ENCODE measurements around the gene AKAP12. TPM values are rescaled to one million over a fixed set of nuclear protein-coding genes. Genes with fewer than 3 reads are reported as not detected.
"Not testable (repeated sequence)": the region's sequence is repeated elsewhere in the genome, so short reads cannot be mapped to it uniquely, and the experiment has no call there.

The AKAP12 gene
- total RNA-seq, 2 experiments from 2014 or later: 1.8 to 2.3 TPM

DNA sequence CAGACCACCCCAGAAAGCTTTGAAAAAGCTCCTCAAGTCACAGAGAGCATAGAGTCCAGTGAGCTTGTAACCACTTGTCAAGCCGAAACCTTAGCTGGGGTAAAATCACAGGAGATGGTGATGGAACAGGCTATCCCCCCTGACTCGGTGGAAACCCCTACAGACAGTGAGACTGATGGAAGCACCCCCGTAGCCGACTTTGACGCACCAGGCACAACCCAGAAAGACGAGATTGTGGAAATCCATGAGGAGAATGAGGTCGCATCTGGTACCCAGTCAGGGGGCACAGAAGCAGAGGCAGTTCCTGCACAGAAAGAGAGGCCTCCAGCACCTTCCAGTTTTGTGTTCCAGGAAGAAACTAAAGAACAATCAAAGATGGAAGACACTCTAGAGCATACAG, 112.0 kb downstream of the AKAP12 start:
- Mint-ChIP-seq H3K36me3 (no peaks in the 10 kb centered on the region), H3K4me1 (no peaks in the 10 kb centered on the region), H3K9me3 (no peaks in the 10 kb centered on the region), H3K27me3 (no peaks in the 10 kb centered on the region), H3K27ac (no peak overlapping the region), H3K4me3 (no peak overlapping the region)
- DNase-seq: no peak

DNA sequence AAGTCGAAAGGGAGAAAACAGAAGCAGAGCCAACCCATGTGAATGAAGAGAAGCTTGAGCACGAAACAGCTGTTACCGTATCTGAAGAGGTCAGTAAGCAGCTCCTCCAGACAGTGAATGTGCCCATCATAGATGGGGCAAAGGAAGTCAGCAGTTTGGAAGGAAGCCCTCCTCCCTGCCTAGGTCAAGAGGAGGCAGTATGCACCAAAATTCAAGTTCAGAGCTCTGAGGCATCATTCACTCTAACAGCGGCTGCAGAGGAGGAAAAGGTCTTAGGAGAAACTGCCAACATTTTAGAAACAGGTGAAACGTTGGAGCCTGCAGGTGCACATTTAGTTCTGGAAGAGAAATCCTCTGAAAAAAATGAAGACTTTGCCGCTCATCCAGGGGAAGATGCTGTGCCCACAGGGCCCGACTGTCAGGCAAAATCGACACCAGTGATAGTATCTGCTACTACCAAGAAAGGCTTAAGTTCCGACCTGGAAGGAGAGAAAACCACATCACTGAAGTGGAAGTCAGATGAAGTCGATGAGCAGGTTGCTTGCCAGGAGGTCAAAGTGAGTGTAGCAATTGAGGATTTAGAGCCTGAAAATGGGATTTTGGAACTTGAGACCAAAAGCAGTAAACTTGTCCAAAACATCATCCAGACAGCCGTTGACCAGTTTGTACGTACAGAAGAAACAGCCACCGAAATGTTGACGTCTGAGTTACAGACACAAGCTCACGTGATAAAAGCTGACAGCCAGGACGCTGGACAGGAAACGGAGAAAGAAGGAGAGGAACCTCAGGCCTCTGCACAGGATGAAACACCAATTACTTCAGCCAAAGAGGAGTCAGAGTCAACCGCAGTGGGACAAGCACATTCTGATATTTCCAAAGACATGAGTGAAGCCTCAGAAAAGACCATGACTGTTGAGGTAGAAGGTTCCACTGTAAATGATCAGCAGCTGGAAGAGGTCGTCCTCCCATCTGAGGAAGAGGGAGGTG, 112.9 kb downstream of the AKAP12 start:
- H3K36me3 Mint-ChIP-seq: no peaks in the 10 kb centered on the region
- H3K9me3 Mint-ChIP-seq: no peaks in the 10 kb centered on the region
- no peaks in the 10 kb centered on the region for H3K27me3 Mint-ChIP-seq
- H3K27ac Mint-ChIP-seq: no peak overlapping the region
- no peak for DNase-seq
- H3K4me1 Mint-ChIP-seq: peaks cover 3% of the 10 kb centered on the region
- no peak overlapping the region for H3K4me3 Mint-ChIP-seq

DNA sequence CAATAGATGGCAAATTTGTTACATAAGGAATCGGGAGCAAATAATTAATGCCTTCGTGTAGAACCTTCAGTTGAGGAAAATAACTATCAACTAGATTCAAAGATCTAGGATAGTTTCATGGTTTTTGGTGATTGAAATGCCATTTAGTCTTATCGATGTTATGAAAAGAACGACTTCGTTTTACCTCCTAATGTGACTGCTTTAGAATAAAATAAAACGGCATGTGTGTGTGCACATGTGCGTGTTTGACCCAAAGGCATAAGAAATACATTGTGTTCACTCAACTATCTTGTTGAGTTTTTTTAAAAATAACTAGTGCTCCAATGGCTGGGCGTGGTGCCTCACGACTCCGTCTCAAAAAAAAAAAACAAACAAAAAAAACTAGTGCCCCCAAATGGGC, 114.0 kb downstream of the AKAP12 start:
- Mint-ChIP-seq H3K4me1 (peaks cover 10% of the 10 kb centered on the region), H3K27me3 (no peaks in the 10 kb centered on the region), H3K27ac (no peak overlapping the region), H3K36me3 (peaks cover 2% of the 10 kb centered on the region), H3K9me3 (no peaks in the 10 kb centered on the region), H3K4me3 (no peak overlapping the region)
- no peak for DNase-seq

DNA sequence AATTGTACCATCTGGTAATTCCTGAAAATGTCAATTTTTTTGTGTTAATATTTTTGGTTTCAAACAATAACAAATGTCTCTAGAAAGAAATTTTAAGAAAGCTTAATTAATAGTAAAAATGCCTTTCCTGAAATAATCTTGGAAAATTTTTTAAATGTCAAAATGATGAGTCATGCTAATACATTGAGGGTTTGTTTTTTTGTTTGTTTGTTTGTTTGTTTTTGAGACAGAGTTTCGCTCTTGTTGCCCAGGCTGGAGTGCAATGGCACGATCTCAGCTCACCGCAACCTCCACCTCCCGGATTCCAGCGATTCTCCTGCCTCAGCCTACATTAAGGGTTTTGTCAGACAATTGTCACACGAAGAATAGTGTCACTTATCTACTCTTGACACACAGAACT, 117.2 kb downstream of the AKAP12 start:
- not testable (repeated sequence) for DNase-seq, H3K4me1 Mint-ChIP-seq, H3K27me3 Mint-ChIP-seq, H3K9me3 Mint-ChIP-seq, H3K27ac Mint-ChIP-seq, H3K4me3 Mint-ChIP-seq, H3K36me3 Mint-ChIP-seq

DNA sequence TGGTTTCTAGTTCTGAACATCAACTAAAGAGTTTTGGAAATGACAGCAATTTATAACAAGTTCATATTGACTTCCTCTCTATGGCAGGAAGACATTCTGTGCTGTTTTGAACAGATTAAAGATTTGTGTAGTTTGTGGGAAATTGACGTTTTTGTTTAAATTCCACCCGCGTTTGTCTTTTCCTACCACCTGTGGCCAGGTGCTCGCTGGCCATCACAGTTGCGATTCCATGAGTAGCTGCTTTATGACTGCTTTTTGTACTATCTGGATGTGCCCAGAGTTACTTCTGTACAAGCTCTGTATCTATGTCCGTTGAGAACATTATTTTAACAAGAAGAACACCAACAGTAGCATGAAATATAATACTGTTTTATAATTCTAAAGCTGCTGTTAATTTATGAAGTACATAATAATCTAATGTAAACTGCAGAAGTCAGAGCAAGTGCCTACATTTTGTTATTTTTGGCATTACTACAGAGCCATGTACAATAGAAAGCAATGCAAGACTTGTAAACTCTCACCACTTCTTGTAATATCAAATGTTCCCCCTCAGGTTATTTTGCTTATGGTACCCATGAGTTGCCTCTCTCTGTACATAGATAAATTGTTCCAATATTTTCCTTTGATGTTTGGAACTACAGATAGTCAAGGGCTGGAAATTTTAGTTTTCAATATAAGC, 118.1 kb downstream of the AKAP12 start:
- Mint-ChIP-seq H3K9me3 (no peaks in the 10 kb centered on the region), H3K4me3 (no peak overlapping the region), H3K27ac (no peak overlapping the region), H3K27me3 (no peaks in the 10 kb centered on the region), H3K4me1 (peaks cover 10% of the 10 kb centered on the region), H3K36me3 (peaks cover 14% of the 10 kb centered on the region)
- no peak for DNase-seq

DNA sequence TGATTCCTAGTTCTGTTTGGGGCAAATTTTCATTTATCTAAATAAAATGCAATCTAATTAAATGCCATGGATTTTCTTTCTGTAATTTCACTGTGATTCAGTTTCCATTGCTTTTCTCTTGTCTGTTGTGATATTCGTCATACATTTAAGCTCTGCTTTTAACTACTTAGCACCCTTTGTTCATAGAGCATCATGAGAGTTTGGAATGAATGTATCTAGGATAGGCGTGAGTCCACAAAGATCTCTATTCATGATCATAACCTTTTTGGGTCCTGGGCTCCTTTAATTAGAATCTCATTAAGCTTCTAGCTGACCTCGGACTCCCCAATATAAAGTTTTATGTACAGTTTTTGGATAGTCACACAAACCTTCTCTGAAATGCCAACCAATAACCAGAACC, 118.7 kb downstream of the AKAP12 start:
- Mint-ChIP-seq H3K4me3 (no peak overlapping the region), H3K36me3 (peaks cover 14% of the 10 kb centered on the region), H3K4me1 (peaks cover 10% of the 10 kb centered on the region), H3K27me3 (no peaks in the 10 kb centered on the region), H3K9me3 (no peaks in the 10 kb centered on the region), H3K27ac (no peak overlapping the region)
- DNase-seq: no peak

DNA sequence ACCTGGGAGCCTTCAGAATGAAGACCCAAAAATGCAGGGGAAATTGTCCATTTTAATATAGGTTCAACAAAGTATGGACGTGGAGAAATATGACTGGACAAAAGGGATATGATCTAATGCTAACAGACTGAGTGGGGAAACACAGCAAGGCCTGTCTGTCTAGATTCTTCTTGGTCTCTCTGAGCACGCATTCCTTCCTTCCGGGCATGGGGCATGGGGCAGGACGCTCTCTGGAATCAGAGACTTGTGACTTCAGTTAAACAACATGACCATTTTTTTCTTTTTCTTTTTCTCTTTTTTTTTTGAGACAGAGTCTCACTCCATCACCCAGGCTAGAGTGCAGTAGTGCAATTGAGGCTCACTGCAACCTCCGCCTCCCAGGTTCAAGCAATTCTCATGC, 119.7 kb downstream of the AKAP12 start:
- Mint-ChIP-seq H3K4me1 (peaks cover 10% of the 10 kb centered on the region), H3K9me3 (no peaks in the 10 kb centered on the region), H3K36me3 (peaks cover 17% of the 10 kb centered on the region), H3K27ac (no peak overlapping the region), H3K27me3 (no peaks in the 10 kb centered on the region), H3K4me3 (no peak overlapping the region)
- DNase-seq: no peak

DNA sequence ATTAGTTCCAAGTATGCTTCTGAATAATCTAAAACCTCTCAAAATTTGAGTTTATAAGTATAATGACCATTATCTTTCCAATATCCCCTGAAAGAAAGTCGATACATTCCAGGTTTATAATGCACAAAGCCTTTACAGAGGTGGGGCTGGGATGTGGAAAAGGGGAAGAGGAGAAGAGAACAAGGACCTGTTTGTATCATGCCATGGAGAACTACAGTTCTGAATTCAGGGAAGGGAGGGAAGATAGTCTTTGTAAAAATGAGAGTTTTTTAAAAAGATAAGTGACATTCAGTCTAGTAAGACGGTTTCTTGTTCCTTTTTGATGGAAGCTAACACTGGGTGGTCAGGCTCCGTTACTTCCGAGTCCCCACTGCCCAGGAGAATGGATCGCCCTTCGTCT, 125.5 kb downstream of the AKAP12 start:
- Mint-ChIP-seq H3K27ac (no peak overlapping the region), H3K9me3 (no peaks in the 10 kb centered on the region), H3K36me3 (peaks cover 32% of the 10 kb centered on the region), H3K4me1 (no peaks in the 10 kb centered on the region), H3K4me3 (no peak overlapping the region), H3K27me3 (no peaks in the 10 kb centered on the region)
- DNase-seq: no peak

DNA sequence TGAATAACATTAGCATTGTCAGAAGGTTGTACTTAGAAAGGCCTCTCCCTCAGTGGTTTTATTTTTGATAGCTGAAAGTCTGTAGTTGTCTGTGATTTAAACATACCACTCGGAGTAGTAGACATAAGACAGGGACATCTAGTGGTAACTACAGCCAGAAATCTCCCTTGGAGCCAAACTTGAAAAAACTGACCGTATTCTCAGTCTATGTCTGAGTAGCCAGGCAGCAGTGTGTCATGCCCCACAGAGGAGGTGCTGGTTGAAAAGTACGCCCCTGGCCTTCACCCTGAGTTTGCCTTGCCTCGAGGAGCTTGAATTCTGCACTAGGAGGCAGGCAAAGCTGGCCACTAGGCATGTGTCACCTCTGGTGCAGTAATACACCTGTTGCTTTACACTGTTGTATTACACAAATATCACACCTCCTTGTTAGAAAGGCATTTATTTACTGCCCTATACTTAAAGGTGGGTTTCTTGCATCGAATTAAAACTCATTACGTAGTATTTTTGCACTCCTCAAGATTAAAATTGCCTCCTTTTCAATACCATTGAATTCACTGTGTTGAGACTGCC, 130.8 kb downstream of the AKAP12 start:
- Mint-ChIP-seq H3K27ac (no peak overlapping the region), H3K4me3 (no peak overlapping the region), H3K27me3 (no peaks in the 10 kb centered on the region), H3K36me3 (peaks cover 45% of the 10 kb centered on the region), H3K4me1 (peaks cover 37% of the 10 kb centered on the region), H3K9me3 (no peaks in the 10 kb centered on the region)
- DNase-seq: no peak

DNA sequence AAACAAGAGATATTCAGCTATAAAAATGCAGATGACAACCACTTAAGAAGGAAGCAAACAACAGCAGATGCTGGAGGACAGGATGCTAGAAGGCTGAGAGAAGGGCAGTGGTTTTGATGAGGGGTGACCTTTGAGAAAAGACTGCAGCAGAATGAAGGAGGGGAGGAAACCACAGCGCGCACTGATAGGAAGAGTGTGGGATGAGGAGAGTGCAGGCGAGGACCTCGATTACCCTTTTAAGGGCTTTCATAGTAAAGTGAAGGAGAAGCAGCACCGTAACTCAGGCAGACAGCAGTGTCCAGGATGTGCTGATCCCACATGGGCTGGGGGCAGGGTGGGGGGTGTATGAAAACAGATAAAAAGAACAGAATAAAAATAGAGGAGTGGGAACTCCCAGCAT, 132.4 kb downstream of the AKAP12 start:
- Mint-ChIP-seq H3K27ac (peak overlapping the region; percentile 83), H3K27me3 (no peaks in the 10 kb centered on the region), H3K4me1 (peaks cover 52% of the 10 kb centered on the region), H3K36me3 (peaks cover 47% of the 10 kb centered on the region), H3K4me3 (peak overlapping the region; percentile 65), H3K9me3 (no peaks in the 10 kb centered on the region)
- DNase-seq: peak; percentile 43

DNA sequence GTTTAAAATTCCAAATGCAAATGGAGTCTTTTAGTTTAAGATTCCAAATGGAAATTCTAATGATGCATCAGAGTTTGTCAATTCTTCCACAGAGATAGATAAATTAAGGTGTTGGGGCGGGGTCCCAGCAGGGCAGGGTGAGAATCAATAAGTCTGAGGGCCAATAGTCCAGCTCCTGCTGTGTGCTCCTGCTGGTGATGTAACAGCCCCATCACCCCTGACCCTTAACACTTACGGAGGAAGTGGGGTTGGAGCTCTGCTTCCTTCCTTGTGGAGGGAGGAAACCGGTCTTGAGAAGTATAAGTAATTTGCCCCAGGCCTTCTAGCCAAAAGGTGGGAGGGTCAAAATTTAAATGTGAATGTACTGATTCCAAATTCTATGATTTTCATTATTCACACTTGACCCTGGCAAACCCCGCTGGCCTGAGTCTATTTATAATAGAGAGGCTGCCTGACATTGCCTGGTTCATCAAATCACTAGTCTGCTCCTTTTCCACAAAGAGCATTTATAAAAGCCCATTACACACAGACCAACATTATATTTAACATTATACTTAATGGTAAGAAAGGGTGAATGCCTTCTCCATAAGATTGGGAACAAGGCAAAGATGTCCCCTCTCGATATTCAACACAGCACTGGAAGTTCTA, 134.4 kb downstream of the AKAP12 start:
- H3K27me3 Mint-ChIP-seq: no peaks in the 10 kb centered on the region
- peaks cover 44% of the 10 kb centered on the region for H3K36me3 Mint-ChIP-seq
- no peak for DNase-seq
- H3K4me1 Mint-ChIP-seq: peaks cover 63% of the 10 kb centered on the region
- peak overlapping the region; percentile 77 for H3K27ac Mint-ChIP-seq
- peak overlapping the region; percentile 60 for H3K4me3 Mint-ChIP-seq
- no peaks in the 10 kb centered on the region for H3K9me3 Mint-ChIP-seq

DNA sequence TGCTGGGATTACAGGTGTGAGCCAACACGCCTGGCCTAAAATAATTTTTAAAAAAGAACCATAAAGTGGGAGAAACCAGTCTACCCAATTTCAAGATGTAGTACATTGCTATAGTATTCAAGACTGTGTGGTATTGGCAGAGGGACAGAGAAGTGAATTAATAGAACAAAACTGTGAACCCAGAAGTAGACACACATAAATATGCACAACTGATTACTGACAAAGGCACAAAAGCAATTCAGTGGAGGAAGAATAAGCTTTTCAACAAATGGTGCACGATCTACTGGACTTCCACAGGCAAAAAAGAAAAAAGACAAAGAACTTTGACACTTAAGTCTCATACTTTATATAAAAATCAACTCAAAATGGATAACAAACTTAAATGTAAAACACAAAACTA, 136.1 kb downstream of the AKAP12 start:
- H3K36me3 Mint-ChIP-seq: peaks cover 48% of the 10 kb centered on the region
- H3K27ac Mint-ChIP-seq: no peak overlapping the region
- peaks cover 77% of the 10 kb centered on the region for H3K4me1 Mint-ChIP-seq
- no peaks in the 10 kb centered on the region for H3K27me3 Mint-ChIP-seq
- no peak for DNase-seq
- no peak overlapping the region for H3K4me3 Mint-ChIP-seq
- no peaks in the 10 kb centered on the region for H3K9me3 Mint-ChIP-seq

DNA sequence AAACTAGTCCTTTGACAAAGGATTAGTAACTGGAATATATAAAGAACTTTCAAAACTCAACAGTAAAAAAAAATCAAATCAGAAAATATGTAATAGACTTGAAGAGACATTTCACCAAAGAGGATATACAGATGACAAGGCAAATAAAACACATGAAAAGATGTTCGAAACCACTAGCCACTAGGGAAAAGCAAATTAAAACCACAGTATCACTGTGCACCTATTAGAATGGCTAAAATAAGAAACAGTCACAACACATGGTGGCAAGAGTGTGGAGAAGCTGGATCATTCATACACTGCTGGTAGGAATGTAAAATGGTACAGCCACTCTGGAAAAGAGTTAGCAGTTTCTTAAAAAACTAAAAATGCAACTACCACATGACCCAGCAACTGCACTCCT, 136.7 kb downstream of the AKAP12 start:
- no peak for DNase-seq
- H3K4me3 Mint-ChIP-seq: no peak overlapping the region
- H3K27me3 Mint-ChIP-seq: no peaks in the 10 kb centered on the region
- peak overlapping the region; percentile 52 for H3K27ac Mint-ChIP-seq
- no peaks in the 10 kb centered on the region for H3K9me3 Mint-ChIP-seq
- peaks cover 77% of the 10 kb centered on the region for H3K4me1 Mint-ChIP-seq
- peaks cover 45% of the 10 kb centered on the region for H3K36me3 Mint-ChIP-seq

DNA sequence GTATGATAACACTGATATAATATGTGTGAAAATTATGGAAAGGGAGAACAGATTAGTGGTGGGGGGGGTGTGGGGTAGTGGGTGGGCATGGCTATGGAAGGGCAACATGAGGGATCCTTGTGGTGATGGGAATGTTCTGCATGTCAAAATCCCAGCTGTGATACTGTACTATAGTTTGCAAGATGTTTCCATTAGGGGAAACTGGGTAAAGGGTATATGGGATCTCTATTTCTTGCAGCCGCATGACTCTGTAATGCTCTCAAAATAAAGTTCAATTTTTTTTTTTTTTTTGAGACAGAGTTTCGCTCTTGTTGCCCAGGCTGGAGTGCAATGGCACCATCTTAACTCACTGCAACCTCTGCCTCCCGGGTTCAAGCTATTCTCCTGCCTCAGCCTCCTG, 137.3 kb downstream of the AKAP12 start:
- Mint-ChIP-seq H3K27ac (no peak overlapping the region), H3K27me3 (no peaks in the 10 kb centered on the region), H3K36me3 (peaks cover 43% of the 10 kb centered on the region), H3K4me3 (no peak overlapping the region), H3K9me3 (no peaks in the 10 kb centered on the region), H3K4me1 (peaks cover 74% of the 10 kb centered on the region)
- no peak for DNase-seq
